Neural progenitor cell (in vitro differentiated cells): ENCODE data around the gene STXBP3. TPM values are rescaled to one million over a fixed set of nuclear protein-coding genes. Genes with fewer than 3 reads are reported as not detected.

Experiments used
- DNase-seq: peaks from one replicate; pipeline ENCODE4 v3.0.0-alpha.2; 2016; ENCODE audit warnings: low spot score
- H2AFZ ChIP-seq: fragments of 200-600 bp; sonication (generic); replicated peaks from 2 replicates; pipeline ENCODE4 v1.6.1; 2016; ENCODE audit warnings: antibody characterized with exemption
- H3F3A ChIP-seq: fragments of 200-600 bp; sonication (generic); 2 replicates; pipeline ENCODE4 v1.6.1; 2016; ENCODE audit warnings: antibody characterized with exemption, low read depth
- H3K27ac ChIP-seq: fragments of 200-600 bp; sonication (generic); 2 replicates; pipeline ENCODE4 v1.5.1; 2016; ENCODE audit warnings: mild to moderate bottlenecking
- H3K27me3 ChIP-seq: fragments of 200-600 bp; sonication (generic); 2 replicates; pipeline ENCODE4 v1.6.1; 2016; ENCODE audit warnings: mild to moderate bottlenecking, moderate library complexity
- H3K36me3 ChIP-seq: fragments of 200-600 bp; sonication (generic); 2 replicates; pipeline ENCODE4 v1.5.1; 2016
- H3K4me1 ChIP-seq: fragments of 200-600 bp; sonication (generic); 2 replicates; pipeline ENCODE4 v1.6.1; 2016; ENCODE audit warnings: mixed run types
- H3K4me2 ChIP-seq: fragments of 200-600 bp; sonication (generic); 2 replicates; pipeline ENCODE4 v1.6.1; 2016
- H3K4me3 ChIP-seq: fragments of 200-600 bp; sonication (generic); 2 replicates; pipeline ENCODE4 v1.5.1; 2016
- H3K79me2 ChIP-seq: fragments of 200-600 bp; sonication (generic); 2 replicates; pipeline ENCODE4 v1.6.1; 2016; ENCODE audit warnings: low read depth
- H3K9ac ChIP-seq: fragments of 200-600 bp; sonication (generic); 2 replicates; pipeline ENCODE4 v1.6.1; 2016
- H3K9me3 ChIP-seq: fragments of 200-600 bp; sonication (generic); 2 replicates; pipeline ENCODE4 v1.5.1; 2016; ENCODE audit warnings: low read depth
- H4K20me1 ChIP-seq: fragments of 200-600 bp; sonication (generic); 2 replicates; pipeline ENCODE4 v1.6.1; 2016; ENCODE audit warnings: low read depth
- H3K27ac Mint-ChIP-seq: 3 replicates; pipeline ENCODE4 v1.8.0; 2021; ENCODE audit warnings: mixed read lengths
- H3K27me3 Mint-ChIP-seq: 2 replicates; pipeline ENCODE4 v1.8.0; 2022; ENCODE audit warnings: low read depth, mild to moderate bottlenecking, inconsistent platforms, moderate library complexity, mixed read lengths; ENCODE audit not compliant: insufficient read depth
- H3K36me3 Mint-ChIP-seq: 3 replicates; pipeline ENCODE4 v1.8.0; 2021; ENCODE audit warnings: mixed read lengths
- H3K4me1 Mint-ChIP-seq: 3 replicates; pipeline ENCODE4 v1.8.0; 2021; ENCODE audit warnings: mixed read lengths
- H3K4me3 Mint-ChIP-seq: 3 replicates; pipeline ENCODE4 v1.8.0; 2021; ENCODE audit warnings: mild to moderate bottlenecking, moderate library complexity, mixed read lengths
- H3K9me3 Mint-ChIP-seq: 3 replicates; pipeline ENCODE4 v1.8.0; 2020; ENCODE audit warnings: mixed read lengths
- CTCF ChIP-seq: fragments of 200-600 bp; sonication (generic); IDR thresholded peaks from 2 replicates; pipeline ENCODE4 v1.5.1; 2017; ENCODE audit warnings: antibody characterized with exemption, mild to moderate bottlenecking
- EZH2 ChIP-seq: fragments of 200-600 bp; sonication (generic); IDR thresholded peaks from 2 replicates; pipeline ENCODE4 v1.6.1; 2017; ENCODE audit warnings: antibody characterized with exemption, mild to moderate bottlenecking, moderate library complexity
- EZH2phosphoT487 ChIP-seq: fragments of 200-600 bp; sonication (generic); IDR thresholded peaks from 2 replicates; pipeline ENCODE4 v1.6.1; 2017; ENCODE audit warnings: antibody characterized with exemption
- total RNA-seq: library from RNA; depleted of rRNA; stranded (reverse); fragments of >200 nt; gene quantifications from 2 replicates; pipeline ENCODE4 v1.2.3, GENCODE V29; 2015; ENCODE audit warnings: low replicate concordance

Gene STXBP3
- total RNA-seq, 1 donor from 2014 or later = 89.8 TPM

DNA sequence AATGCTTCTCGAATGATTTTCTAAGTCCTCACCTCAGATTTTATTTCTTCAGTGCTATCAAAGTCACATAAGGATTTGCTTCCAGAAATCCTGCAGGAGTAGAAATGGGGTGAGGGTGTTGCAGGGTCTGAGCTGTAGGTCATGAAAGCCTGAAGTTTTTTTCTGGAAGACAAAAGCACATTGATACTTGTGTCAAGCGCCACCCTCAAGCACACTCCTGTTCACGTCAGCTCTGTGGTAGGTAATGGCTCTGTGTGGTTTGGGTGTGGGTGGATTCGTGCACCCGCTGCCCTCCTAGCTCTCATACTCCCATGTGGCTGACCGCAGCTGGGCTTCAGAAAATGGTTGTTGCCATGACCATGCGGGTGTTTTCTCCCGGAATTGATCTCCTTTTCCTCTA lies 70.5 kb downstream of the STXBP3 start:
- Histone ChIP-seq H4K20me1 (no peaks in the 10 kb centered on the region), H3K4me3 (no peak overlapping the region), H3K27me3 (no peaks in the 10 kb centered on the region), H3K27ac (no peak overlapping the region), H3K4me2 (no peak overlapping the region), H3K79me2 (no peaks in the 10 kb centered on the region), H3K9me3 (no peaks in the 10 kb centered on the region), H3K4me1 (peaks cover 22% of the 10 kb centered on the region), H3K36me3 (no peaks in the 10 kb centered on the region), H3K9ac (no peak overlapping the region), H3F3A (no peaks in the 10 kb centered on the region), H2AFZ (peak overlapping the region; percentile 83)
- Mint-ChIP-seq H3K4me1 (peaks cover 47% of the 10 kb centered on the region), H3K27ac (peak overlapping the region; percentile 99), H3K36me3 (peaks cover 4% of the 10 kb centered on the region), H3K4me3 (peak overlapping the region; percentile 74), H3K27me3 (peaks cover 2% of the 10 kb centered on the region), H3K9me3 (peaks cover 4% of the 10 kb centered on the region)
- DNase-seq = no peak
- no peak for TF ChIP-seq CTCF
- no peak for TF ChIP-seq EZH2
- no peak for TF ChIP-seq EZH2phosphoT487

DNA sequence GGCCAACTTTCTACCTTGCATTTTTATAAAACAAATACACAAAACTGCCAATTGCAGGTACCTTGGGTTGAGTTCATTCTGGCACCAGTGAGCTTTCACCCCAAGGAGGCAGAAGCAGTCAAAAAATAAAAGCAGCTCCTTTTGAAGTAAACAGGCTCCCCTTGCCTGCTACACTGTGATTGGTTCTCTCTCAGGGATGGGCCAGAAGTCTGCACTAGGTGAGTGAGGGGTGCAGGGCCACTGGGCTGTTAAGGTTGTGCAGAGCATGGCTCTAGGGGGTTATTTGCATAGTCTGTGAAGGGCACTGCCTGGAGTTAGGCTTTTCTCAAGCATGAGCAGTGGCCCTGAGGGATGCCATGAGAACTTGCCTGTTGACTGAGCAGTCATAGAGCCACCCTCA lies 71.3 kb downstream of the STXBP3 start:
- peak overlapping the region; percentile 97 for H3K27ac Mint-ChIP-seq
- Histone ChIP-seq H3K4me2 (no peak overlapping the region), H3K27me3 (no peaks in the 10 kb centered on the region), H3K4me3 (no peak overlapping the region), H3K36me3 (no peaks in the 10 kb centered on the region), H2AFZ (peak overlapping the region; percentile 33), H3K9me3 (no peaks in the 10 kb centered on the region), H3K4me1 (peaks cover 22% of the 10 kb centered on the region), H3K9ac (no peak overlapping the region), H3K27ac (no peak overlapping the region), H3K79me2 (no peaks in the 10 kb centered on the region), H3F3A (no peaks in the 10 kb centered on the region), H4K20me1 (no peaks in the 10 kb centered on the region)
- no peak for DNase-seq
- peaks cover 4% of the 10 kb centered on the region for H3K9me3 Mint-ChIP-seq
- H3K27me3 Mint-ChIP-seq = peaks cover 2% of the 10 kb centered on the region
- peak overlapping the region; percentile 55 for H3K4me3 Mint-ChIP-seq
- no peak for TF ChIP-seq EZH2
- no peak for TF ChIP-seq CTCF
- no peak for TF ChIP-seq EZH2phosphoT487
- H3K36me3 Mint-ChIP-seq = peaks cover 4% of the 10 kb centered on the region
- H3K4me1 Mint-ChIP-seq = peaks cover 50% of the 10 kb centered on the region

DNA sequence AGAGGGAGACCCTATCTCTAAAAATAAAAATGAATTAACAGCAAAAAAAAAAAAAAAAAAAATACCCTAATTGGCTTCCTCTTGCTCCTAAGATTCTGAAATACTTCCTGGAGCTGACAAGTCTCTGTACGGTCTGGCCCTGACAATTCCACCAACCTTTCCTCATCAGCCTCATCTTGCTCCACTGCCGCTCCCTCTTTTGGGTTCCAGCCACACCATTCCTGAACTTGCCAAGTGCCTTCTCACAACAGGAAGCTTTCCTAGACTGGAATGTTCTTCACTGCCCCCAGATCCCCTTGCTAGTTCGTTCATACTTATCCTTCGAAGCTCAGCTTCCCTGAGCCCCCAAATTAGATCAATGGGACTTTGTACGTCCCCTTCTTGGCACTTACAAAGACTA lies 73.4 kb downstream of the STXBP3 start:
- no peaks in the 10 kb centered on the region for H3K36me3 ChIP-seq
- H3K9me3 ChIP-seq = no peaks in the 10 kb centered on the region
- Mint-ChIP-seq H3K9me3 (peaks cover 4% of the 10 kb centered on the region), H3K36me3 (peaks cover 4% of the 10 kb centered on the region), H3K27ac (peak overlapping the region; percentile 88), H3K27me3 (peaks cover 5% of the 10 kb centered on the region), H3K4me1 (peaks cover 36% of the 10 kb centered on the region), H3K4me3 (no peak overlapping the region)
- no peaks in the 10 kb centered on the region for H3F3A ChIP-seq
- no peaks in the 10 kb centered on the region for H4K20me1 ChIP-seq
- no peak overlapping the region for H3K9ac ChIP-seq
- DNase-seq = no peak
- no peak for TF ChIP-seq EZH2phosphoT487
- no peak for TF ChIP-seq CTCF
- TF ChIP-seq EZH2 = no peak
- H3K27ac ChIP-seq = no peak overlapping the region
- H3K4me1 ChIP-seq = peaks cover 14% of the 10 kb centered on the region
- no peaks in the 10 kb centered on the region for H3K79me2 ChIP-seq
- H3K4me3 ChIP-seq = no peak overlapping the region
- H3K27me3 ChIP-seq = no peaks in the 10 kb centered on the region
- H3K4me2 ChIP-seq = no peak overlapping the region
- no peak overlapping the region for H2AFZ ChIP-seq
